Kidney epithelial cell (primary cell): Measurements from ENCODE around the gene NUDT4. TPM values are rescaled to one million over a fixed set of nuclear protein-coding genes. Genes with fewer than 3 reads are reported as not detected.

Source experiments
- DNase-seq: peaks from one replicate; pipeline ENCODE4 v3.0.0-alpha.2; 2010; ENCODE audit warnings: low read depth
- H3K27me3 ChIP-seq: 2 replicates; pipeline ENCODE4 v1.6.0; 2011; ENCODE audit warnings: low read length; ENCODE audit not compliant: control insufficient read depth, insufficient read depth
- H3K36me3 ChIP-seq: 2 replicates; pipeline ENCODE4 v1.5.1; 2011; ENCODE audit warnings: low read length; ENCODE audit not compliant: control insufficient read depth, insufficient read depth
- H3K4me3 ChIP-seq: 2 replicates; pipeline ENCODE4 v1.5.1; 2011; ENCODE audit warnings: low read depth, mild to moderate bottlenecking, control low read depth, low read length
- total RNA-seq: library from RNA; depleted of rRNA; stranded (reverse); fragments of >200 nt; gene quantifications from 2 replicates; pipeline ENCODE4 v1.2.3, GENCODE V29; 2015
- TF ChIP-seq, protein P1 (sequence below): IDR thresholded peaks from 2 replicates; pipeline ENCODE4 v1.5.1; 2011; ENCODE audit warnings: mild to moderate bottlenecking, moderate library complexity, low read length, control low read depth, inconsistent platforms; ENCODE audit not compliant: insufficient read depth, poor library complexity, severe bottlenecking

The NUDT4 gene
- total RNA-seq, 1 donor from 2014 or later = 33.6 TPM

DNA sequence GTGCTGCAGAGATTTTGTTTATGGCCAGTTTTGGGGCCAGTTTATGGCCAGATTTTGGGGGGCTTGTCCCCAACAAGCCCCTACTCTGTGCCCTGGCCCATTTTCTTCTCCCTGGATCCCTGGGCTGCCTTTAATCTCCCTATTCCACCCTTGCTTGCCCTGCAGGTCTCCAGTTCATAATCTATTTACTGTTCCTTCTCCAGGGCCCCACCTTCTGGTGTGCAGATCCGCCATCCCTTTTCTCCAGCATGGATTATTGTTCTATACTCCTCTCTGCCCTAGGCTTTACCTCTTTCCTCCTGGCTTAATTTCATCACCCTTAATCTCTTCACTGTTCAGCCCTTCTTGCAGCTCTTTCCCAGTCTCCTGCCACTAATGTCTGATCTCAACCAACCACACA lies 26.0 kb upstream of the NUDT4 start:
- TF ChIP-seq, protein P1, sequence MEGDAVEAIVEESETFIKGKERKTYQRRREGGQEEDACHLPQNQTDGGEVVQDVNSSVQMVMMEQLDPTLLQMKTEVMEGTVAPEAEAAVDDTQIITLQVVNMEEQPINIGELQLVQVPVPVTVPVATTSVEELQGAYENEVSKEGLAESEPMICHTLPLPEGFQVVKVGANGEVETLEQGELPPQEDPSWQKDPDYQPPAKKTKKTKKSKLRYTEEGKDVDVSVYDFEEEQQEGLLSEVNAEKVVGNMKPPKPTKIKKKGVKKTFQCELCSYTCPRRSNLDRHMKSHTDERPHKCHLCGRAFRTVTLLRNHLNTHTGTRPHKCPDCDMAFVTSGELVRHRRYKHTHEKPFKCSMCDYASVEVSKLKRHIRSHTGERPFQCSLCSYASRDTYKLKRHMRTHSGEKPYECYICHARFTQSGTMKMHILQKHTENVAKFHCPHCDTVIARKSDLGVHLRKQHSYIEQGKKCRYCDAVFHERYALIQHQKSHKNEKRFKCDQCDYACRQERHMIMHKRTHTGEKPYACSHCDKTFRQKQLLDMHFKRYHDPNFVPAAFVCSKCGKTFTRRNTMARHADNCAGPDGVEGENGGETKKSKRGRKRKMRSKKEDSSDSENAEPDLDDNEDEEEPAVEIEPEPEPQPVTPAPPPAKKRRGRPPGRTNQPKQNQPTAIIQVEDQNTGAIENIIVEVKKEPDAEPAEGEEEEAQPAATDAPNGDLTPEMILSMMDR = no peak
- DNase-seq = no peak
- H3K4me3 ChIP-seq = no peak overlapping the region
- H3K36me3 ChIP-seq = no peaks in the 10 kb centered on the region
- H3K27me3 ChIP-seq = no peaks in the 10 kb centered on the region

DNA sequence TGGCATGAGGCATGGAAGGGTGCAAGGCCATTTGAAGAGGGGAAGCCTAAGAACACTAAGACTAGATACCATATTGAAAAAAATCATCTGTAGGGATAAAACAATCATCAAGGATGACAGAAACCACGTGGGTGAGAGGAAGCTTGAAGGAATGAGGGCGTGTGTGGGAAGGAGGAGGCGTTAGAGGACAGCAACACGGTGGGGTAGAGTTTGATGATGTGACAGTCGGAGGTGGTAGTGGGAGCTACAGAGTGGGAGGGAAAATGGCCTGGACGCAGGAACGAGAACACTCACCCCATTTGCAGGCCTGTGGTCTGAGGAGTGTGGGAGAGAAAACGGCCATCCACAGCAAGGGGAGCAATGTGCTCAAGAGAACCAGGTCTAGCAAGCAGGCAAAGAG lies 25.4 kb upstream of the NUDT4 start:
- TF ChIP-seq, protein P1 = no peak
- Histone ChIP-seq H3K36me3 (no peaks in the 10 kb centered on the region), H3K4me3 (no peak overlapping the region), H3K27me3 (no peaks in the 10 kb centered on the region)
- DNase-seq = no peak

GRCh38 chr12:93356214-93356613 lies 21.5 kb upstream of the NUDT4 start:
- Histone ChIP-seq H3K36me3 (no peaks in the 10 kb centered on the region), H3K4me3 (no peak overlapping the region), H3K27me3 (no peaks in the 10 kb centered on the region)
- TF ChIP-seq, protein P1 = no peak
- DNase-seq = no peak

- no peak for DNase-seq
- H3K4me3 ChIP-seq = no peak overlapping the region
- H3K27me3 ChIP-seq = no peaks in the 10 kb centered on the region
- H3K36me3 ChIP-seq = no peaks in the 10 kb centered on the region
- TF ChIP-seq, protein P1 = no peak
These were observed 19.7 kb upstream of the NUDT4 start for GRCh38 chr12:93358058-93358457.

- TF ChIP-seq, protein P1 = no peak
- no peaks in the 10 kb centered on the region for H3K27me3 ChIP-seq
- no peak overlapping the region for H3K4me3 ChIP-seq
- no peaks in the 10 kb centered on the region for H3K36me3 ChIP-seq
- DNase-seq = no peak
These were observed 18.9 kb upstream of the NUDT4 start for GRCh38 chr12:93358821-93359220.

GRCh38 chr12:93360688-93361087 lies 17.0 kb upstream of the NUDT4 start:
- DNase-seq = no peak
- Histone ChIP-seq H3K27me3 (no peaks in the 10 kb centered on the region), H3K36me3 (no peaks in the 10 kb centered on the region), H3K4me3 (no peak overlapping the region)
- TF ChIP-seq, protein P1 = no peak
